ENCODE data around the gene CGNL1. TPM values are rescaled to one million over a fixed set of nuclear protein-coding genes. Genes with fewer than 3 reads are reported as not detected.

The CGNL1 gene
- total and polyA plus RNA-seq, 7 donors: 0.69 to 7.2 (median 2.4) TPM

GRCh38 chr15:57521503-57521902, 145.2 kb downstream of the CGNL1 start:
- no peak overlapping the region for H3K27ac ChIP-seq
- intact Hi-C loops (cut with DNase I): no loop called here
- peaks cover 0 to 13% (median 9%) of the 10 kb centered on the region in 4 donors for H3K4me1 ChIP-seq
- 83 to 93% methylated on average over 2 of the region's 2 CpGs for WGBS, 2 donors
- no peaks in the 10 kb centered on the region for H3K9me3 ChIP-seq
- DNase-seq: no peak
- peaks cover 0 to 7% (median 0%) of the 10 kb centered on the region in 3 donors for H3K27me3 ChIP-seq
- no peaks in the 10 kb centered on the region for H3K36me3 ChIP-seq
- H3K4me3 ChIP-seq: no peak overlapping the region
- no peak for TF ChIP-seq POLR2AphosphoS5 (IDR thresholded peaks at IDR 0.05)
- TF ChIP-seq CTCF (IDR thresholded peaks at IDR 0.05): no peak

- Histone ChIP-seq H3K4me1 (peaks cover 0 to 14% (median 9%) of the 10 kb centered on the region in 4 donors), H3K4me3 (no peak overlapping the region), H3K27me3 (peaks cover 0 to under 1% (median 0%) of the 10 kb centered on the region in 3 donors), H3K27ac (peak overlapping the region in 1 of 4 donors; percentile 15), H3K36me3 (no peaks in the 10 kb centered on the region), H3K9me3 (no peaks in the 10 kb centered on the region)
- intact Hi-C loops (cut with DNase I): no loop called here
- DNase-seq: no peak
- 43 to 82% methylated on average over 9 of the region's 9 CpGs for WGBS, 2 donors
- TF ChIP-seq POLR2A (IDR thresholded peaks at IDR 0.05): no peak
- no peak for TF ChIP-seq CTCF (IDR thresholded peaks at IDR 0.05)
- TF ChIP-seq EP300 (IDR thresholded peaks at IDR 0.05): no peak
- peak in 2 of 4 donors; percentile 25 to 34 for TF ChIP-seq POLR2AphosphoS5 (IDR thresholded peaks at IDR 0.05)
These were observed 145.8 kb downstream of the CGNL1 start for GRCh38 chr15:57522148-57522547.

GRCh38 chr15:57525581-57525980, 149.3 kb downstream of the CGNL1 start:
- H3K27me3 ChIP-seq: no peaks in the 10 kb centered on the region
- intact Hi-C loops (cut with DNase I): no loop called here

GRCh38 chr15:57526076-57526475, 149.8 kb downstream of the CGNL1 start:
- no peaks in the 10 kb centered on the region for H3K9me3 ChIP-seq
- no peaks in the 10 kb centered on the region for H3K27me3 ChIP-seq
- no peak overlapping the region for H3K27ac ChIP-seq
- no peaks in the 10 kb centered on the region for H3K36me3 ChIP-seq
- intact Hi-C loops (cut with DNase I): no loop called here
- no peak for TF ChIP-seq POLR2A (IDR thresholded peaks at IDR 0.05)
- TF ChIP-seq CTCF (IDR thresholded peaks at IDR 0.05): no peak
- no peak for TF ChIP-seq POLR2AphosphoS5 (IDR thresholded peaks at IDR 0.05)
- TF ChIP-seq EP300 (IDR thresholded peaks at IDR 0.05): no peak
- peaks cover 0 to 28% (median 18%) of the 10 kb centered on the region in 4 donors for H3K4me1 ChIP-seq
- DNase-seq: no peak
- H3K4me3 ChIP-seq: no peak overlapping the region

More at GRCh38 chr15:57525581-57525980, 149.3 kb downstream of the CGNL1 start:
- H3K4me3 ChIP-seq: no peak overlapping the region
- no peak for TF ChIP-seq POLR2AphosphoS5 (IDR thresholded peaks at IDR 0.05)
- TF ChIP-seq POLR2A (IDR thresholded peaks at IDR 0.05): no peak
- TF ChIP-seq EP300 (IDR thresholded peaks at IDR 0.05): no peak
- TF ChIP-seq CTCF (IDR thresholded peaks at IDR 0.05): no peak
- peaks cover 0 to 28% (median 18%) of the 10 kb centered on the region in 4 donors for H3K4me1 ChIP-seq
- WGBS, 2 donors: 95 to 97% methylated on average over 2 of the region's 2 CpGs
- no peak for DNase-seq
- no peak overlapping the region for H3K27ac ChIP-seq
- H3K9me3 ChIP-seq: no peaks in the 10 kb centered on the region
- no peaks in the 10 kb centered on the region for H3K36me3 ChIP-seq

GRCh38 chr15:57526615-57527014, 150.3 kb downstream of the CGNL1 start:
- no peaks in the 10 kb centered on the region for H3K27me3 ChIP-seq
- TF ChIP-seq POLR2A (IDR thresholded peaks at IDR 0.05) (no peak), EP300 (IDR thresholded peaks at IDR 0.05) (no peak), POLR2AphosphoS5 (IDR thresholded peaks at IDR 0.05) (no peak), CTCF (IDR thresholded peaks at IDR 0.05) (no peak)
- H3K27ac ChIP-seq: no peak overlapping the region
- H3K36me3 ChIP-seq: no peaks in the 10 kb centered on the region
- no peak overlapping the region for H3K4me3 ChIP-seq
- peaks cover 0 to 25% (median 16%) of the 10 kb centered on the region in 4 donors for H3K4me1 ChIP-seq
- DNase-seq: no peak
- WGBS, 2 donors: 50 to 66% methylated on average over 5 of the region's 5 CpGs
- no peaks in the 10 kb centered on the region for H3K9me3 ChIP-seq
- intact Hi-C loops (cut with DNase I): loop anchor here (1.0 kb wide), 1 partner anchor 186 kb away; no protein-coding TSS in a partner anchor
